ENCODE results near the gene FLAD1. TPM values are rescaled to one million over a fixed set of nuclear protein-coding genes. Genes with fewer than 3 reads are reported as not detected.
A peak's percentile ranks its signal among the peaks of the same experiment; 100 is the strongest.

Gene FLAD1
- total and polyA plus RNA-seq, 2 of the 4 experiments (the other 2 are of a cell fraction), result 26.3 to 37.3 TPM

DNA sequence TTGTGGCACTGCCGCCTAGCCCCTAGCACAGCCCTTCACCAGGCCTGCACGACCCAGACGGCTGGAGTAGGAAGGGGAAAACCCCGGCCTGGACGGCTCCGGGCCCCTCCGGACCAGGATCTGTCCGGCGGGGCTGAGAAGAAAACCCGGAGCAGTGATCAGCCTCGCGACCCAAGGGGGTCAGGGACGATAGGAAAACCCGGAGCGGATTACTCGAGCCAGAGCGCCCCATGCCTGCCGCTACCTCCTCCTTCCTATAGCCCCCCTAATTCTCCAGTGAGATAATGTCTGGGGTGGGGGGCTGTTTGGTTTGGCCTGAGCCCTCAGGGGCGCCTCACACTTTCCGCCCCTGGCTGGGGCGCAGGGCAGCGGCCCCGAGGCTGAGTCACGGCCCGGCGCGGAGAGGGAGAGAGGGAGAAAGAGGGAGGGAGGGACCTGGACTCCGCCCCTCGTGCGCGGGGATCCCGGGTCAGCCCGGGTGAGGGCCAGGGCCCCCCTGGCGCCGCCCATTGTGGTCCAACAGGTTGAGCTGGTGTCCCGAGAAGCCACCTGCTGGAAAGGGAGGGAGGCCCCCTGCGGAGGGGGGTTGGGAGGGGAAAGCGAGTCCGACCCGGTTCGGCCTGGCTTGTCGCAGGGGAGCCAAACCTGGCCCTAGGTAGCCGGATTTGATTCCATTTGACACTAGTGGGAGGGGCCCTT, 17.7 kb downstream of the FLAD1 start:
- peak overlapping the region; percentile 88; the same call in 1 of the 2 replicates for H3K14ac ChIP-seq (replicated peaks; ENCODE audit: low read depth, low read length)
- H3K4me3 ChIP-seq (ENCODE audit: insufficient read depth, low read depth, low read length), result peak overlapping the region; percentile 75
- peak overlapping the region; percentile 90 for H3K23ac ChIP-seq (ENCODE audit: low read depth, low read length)
- peak overlapping the region; percentile 81 for H2BK120ac ChIP-seq (ENCODE audit: low read depth, low read length)
- dilution Hi-C loops (cut with HindIII; ENCODE audit: low sequenced_read_pairs, unreplicated experiment) (no loop called here), in situ Hi-C loops (cut with MboI; ENCODE audit: low sequenced_read_pairs) (no loop called here), intact Hi-C loops (cut with micrococcal nuclease) (loop anchor here (1.0 to 5.0 kb wide), 3 partner anchors 29 to 64 kb away; partner anchors contain the start of genes ADAM15 and PMVK)
- peak overlapping the region; percentile 92 for H2AFZ ChIP-seq (replicated peaks; ENCODE audit: low read length, poor library complexity)
- peak overlapping the region; percentile 49; the same call in 2 of the 3 replicates for H2BK15ac ChIP-seq (ENCODE audit: low read depth, low read length)
- H4K8ac ChIP-seq (ENCODE audit: low read depth in 2 of 2, low read length in 2 of 2), result peak overlapping the region; percentile 11 to 91; a peak in 3 of 4 replicates
- ChIA-PET POLR2A (ENCODE audit: unreplicated experiment) (interaction anchor here (0.6 kb wide), 1 partner anchor 273 kb away, joined by 3 read pairs; the partner anchor contains the start of gene CLK2), CTCF (interaction anchor here (0.9 kb wide), 1 partner anchor 30 kb away, joined by 4 read pairs; the partner anchor contains the start of gene SHC1)
- peaks cover 14 to 50% of the 10 kb centered on the region in 2 experiments for H3K79me1 ChIP-seq (ENCODE audit: low read depth in 1 of 2, low read length in 2 of 2)
- DNase-seq, result peak; percentile 77
- peaks cover 21% of the 10 kb centered on the region for H3K4me1 ChIP-seq (ENCODE audit: control insufficient read depth, insufficient read depth, low read length)
- peak overlapping the region; percentile 94 for H3K4me2 ChIP-seq (ENCODE audit: low read depth, low read length)
- H3K56ac ChIP-seq (ENCODE audit: extremely low read depth, insufficient read depth, low read length), result peak overlapping the region; percentile 82
- H2BK5ac ChIP-seq (ENCODE audit: low read depth, low read length, poor library complexity, severe bottlenecking), result peak overlapping the region; percentile 94
- H3K18ac ChIP-seq (ENCODE audit: low read depth, low read length), result peak overlapping the region; percentile 48; the same call in 1 of the 2 replicates
- peak overlapping the region; percentile 78 for H3K9ac ChIP-seq (ENCODE audit: low read depth, low read length)
- H3K4ac ChIP-seq (ENCODE audit: low read depth, low read length), result peak overlapping the region; percentile 93
- WGBS, 2 experiments (ENCODE audit: extremely low coverage in 2 of 2, insufficient read length in 1 of 2), result 0% methylated on average over 3 of the region's 43 CpGs; no CpG with 5 or more reads in 1 of the 2 experiments
- H4K5ac ChIP-seq (ENCODE audit: low read depth, low read length), result peak overlapping the region; percentile 46; the same call in 1 of the 2 replicates
- peak overlapping the region; percentile 99 for H2AK9ac ChIP-seq (replicated peaks; ENCODE audit: low read depth, low read length, poor library complexity)
- peak overlapping the region; percentile 97 for H2AK5ac ChIP-seq (ENCODE audit: low read depth, low read length)
- H3K9me1 ChIP-seq (ENCODE audit: insufficient read depth, low read length), result peaks cover 8% of the 10 kb centered on the region
- peak overlapping the region; percentile 94 for H3K27ac ChIP-seq (ENCODE audit: insufficient read depth, low read length)
- H4K91ac ChIP-seq (ENCODE audit: insufficient read depth, low read depth, low read length), result peak overlapping the region; percentile 80
- H3K27me3 ChIP-seq (ENCODE audit: control insufficient read depth, insufficient read depth, low read length), result no peaks in the 10 kb centered on the region
- H2BK20ac ChIP-seq (ENCODE audit: low read depth, low read length), result no peak overlapping the region; the same call in 1 of the 2 replicates
- ATAC-seq (ENCODE audit: low read depth), result peak; percentile 50
- no peaks in the 10 kb centered on the region for H4K20me1 ChIP-seq (ENCODE audit: insufficient read depth, low read length)
- TF ChIP-seq, protein P1, sequence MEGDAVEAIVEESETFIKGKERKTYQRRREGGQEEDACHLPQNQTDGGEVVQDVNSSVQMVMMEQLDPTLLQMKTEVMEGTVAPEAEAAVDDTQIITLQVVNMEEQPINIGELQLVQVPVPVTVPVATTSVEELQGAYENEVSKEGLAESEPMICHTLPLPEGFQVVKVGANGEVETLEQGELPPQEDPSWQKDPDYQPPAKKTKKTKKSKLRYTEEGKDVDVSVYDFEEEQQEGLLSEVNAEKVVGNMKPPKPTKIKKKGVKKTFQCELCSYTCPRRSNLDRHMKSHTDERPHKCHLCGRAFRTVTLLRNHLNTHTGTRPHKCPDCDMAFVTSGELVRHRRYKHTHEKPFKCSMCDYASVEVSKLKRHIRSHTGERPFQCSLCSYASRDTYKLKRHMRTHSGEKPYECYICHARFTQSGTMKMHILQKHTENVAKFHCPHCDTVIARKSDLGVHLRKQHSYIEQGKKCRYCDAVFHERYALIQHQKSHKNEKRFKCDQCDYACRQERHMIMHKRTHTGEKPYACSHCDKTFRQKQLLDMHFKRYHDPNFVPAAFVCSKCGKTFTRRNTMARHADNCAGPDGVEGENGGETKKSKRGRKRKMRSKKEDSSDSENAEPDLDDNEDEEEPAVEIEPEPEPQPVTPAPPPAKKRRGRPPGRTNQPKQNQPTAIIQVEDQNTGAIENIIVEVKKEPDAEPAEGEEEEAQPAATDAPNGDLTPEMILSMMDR (conservative IDR thresholded peaks at IDR 0.05; ENCODE audit: low read depth, low read length), result peak; percentile 5; the same call in 1 of the 2 replicates
- no peak for TF ChIP-seq CEBPB (IDR thresholded peaks at IDR 0.05; ENCODE audit: low read depth, low read length)
- TF ChIP-seq, protein P2, sequence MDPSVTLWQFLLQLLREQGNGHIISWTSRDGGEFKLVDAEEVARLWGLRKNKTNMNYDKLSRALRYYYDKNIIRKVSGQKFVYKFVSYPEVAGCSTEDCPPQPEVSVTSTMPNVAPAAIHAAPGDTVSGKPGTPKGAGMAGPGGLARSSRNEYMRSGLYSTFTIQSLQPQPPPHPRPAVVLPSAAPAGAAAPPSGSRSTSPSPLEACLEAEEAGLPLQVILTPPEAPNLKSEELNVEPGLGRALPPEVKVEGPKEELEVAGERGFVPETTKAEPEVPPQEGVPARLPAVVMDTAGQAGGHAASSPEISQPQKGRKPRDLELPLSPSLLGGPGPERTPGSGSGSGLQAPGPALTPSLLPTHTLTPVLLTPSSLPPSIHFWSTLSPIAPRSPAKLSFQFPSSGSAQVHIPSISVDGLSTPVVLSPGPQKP (IDR thresholded peaks at IDR 0.05; ENCODE audit: borderline replicate concordance, low read depth, low read length), result no peak
- TF ChIP-seq FOS (IDR thresholded peaks at IDR 0.05; ENCODE audit: low read depth, low read length), result peak; percentile 73
- no peak; the same call in 1 of the 2 replicates for TF ChIP-seq RFX5 (IDR thresholded peaks at IDR 0.05; ENCODE audit: low read depth, low read length)
- 0 out of 2 replicates have a peak, but pooled peaks have one; percentile 10 for TF ChIP-seq SMC3 (IDR thresholded peaks at IDR 0.05; ENCODE audit: low read depth, low read length)
- TF ChIP-seq CHD1 (IDR thresholded peaks at IDR 0.05; ENCODE audit: low read depth, low read length), result no peak
- TF ChIP-seq RCOR1 (IDR thresholded peaks at IDR 0.05; ENCODE audit: insufficient replicate concordance, low read length), result no peak
- TF ChIP-seq MAZ (IDR thresholded peaks at IDR 0.05; ENCODE audit: borderline replicate concordance, low read depth, low read length), result peak; percentile 83
- no peak for TF ChIP-seq MAFK (IDR thresholded peaks at IDR 0.05; ENCODE audit: low read depth, low read length)
- TF ChIP-seq BHLHE40 (IDR thresholded peaks at IDR 0.05; ENCODE audit: low read depth, low read length), result 0 out of 2 replicates have a peak, but pooled peaks have one; percentile 3
- no peak; the same call in 1 of the 2 replicates for TF ChIP-seq POLR2A (IDR thresholded peaks at IDR 0.05; ENCODE audit: low read depth, low read length)
- TF ChIP-seq MXI1 (IDR thresholded peaks at IDR 0.05; ENCODE audit: borderline replicate concordance, low read depth, low read length), result no peak
- H3K36me3 ChIP-seq (ENCODE audit: control insufficient read depth, insufficient read depth, low read length), result no peaks in the 10 kb centered on the region
- no peaks in the 10 kb centered on the region for H3K9me3 ChIP-seq (ENCODE audit: control insufficient read depth, insufficient read depth, low read length)
- BruUV-seq (replicated peaks), result no TSS peak
